HG03378 (cell line): ENCODE measurements around the gene ELMO2.

ENCODE experiments used
- ATAC-seq: cut with Tn5 transposase; IDR thresholded peaks from one replicate; pipeline ENCODE4 v1.9.1; 2021; ENCODE audit warnings: mild to moderate bottlenecking, moderate library complexity; ENCODE audit not compliant: unreplicated experiment

ELMO2 gene

DNA sequence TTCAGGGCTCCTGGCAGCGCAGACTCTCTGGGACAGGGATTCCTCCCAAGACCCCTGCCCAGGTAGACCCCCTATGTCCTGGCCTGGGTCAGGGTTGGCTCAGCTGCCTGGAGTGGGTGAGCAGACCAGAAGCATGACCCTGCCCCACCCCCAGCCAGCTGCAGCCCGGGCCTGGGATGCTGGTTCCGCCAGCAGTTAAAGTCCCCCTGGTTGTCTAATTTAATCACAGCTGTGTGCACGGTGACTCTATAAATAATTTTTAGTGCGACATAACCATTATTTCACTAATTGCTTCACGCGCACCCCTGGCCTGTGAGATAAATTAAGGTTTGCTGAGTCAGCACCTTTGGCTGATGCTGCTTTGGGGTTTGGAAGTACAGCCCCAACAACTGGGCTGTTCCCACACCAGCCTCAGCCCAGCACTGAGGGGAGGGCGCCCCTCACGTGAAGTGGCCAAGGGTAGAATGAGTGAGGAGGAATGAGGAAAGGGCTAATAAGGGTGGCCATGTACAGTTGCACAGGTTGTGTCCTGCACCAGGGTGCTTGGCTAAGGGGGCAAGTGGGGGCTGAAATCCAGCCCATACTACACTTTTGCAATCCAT is 72.0 kb downstream of the ELMO2 start:
- no peak for ATAC-seq

DNA sequence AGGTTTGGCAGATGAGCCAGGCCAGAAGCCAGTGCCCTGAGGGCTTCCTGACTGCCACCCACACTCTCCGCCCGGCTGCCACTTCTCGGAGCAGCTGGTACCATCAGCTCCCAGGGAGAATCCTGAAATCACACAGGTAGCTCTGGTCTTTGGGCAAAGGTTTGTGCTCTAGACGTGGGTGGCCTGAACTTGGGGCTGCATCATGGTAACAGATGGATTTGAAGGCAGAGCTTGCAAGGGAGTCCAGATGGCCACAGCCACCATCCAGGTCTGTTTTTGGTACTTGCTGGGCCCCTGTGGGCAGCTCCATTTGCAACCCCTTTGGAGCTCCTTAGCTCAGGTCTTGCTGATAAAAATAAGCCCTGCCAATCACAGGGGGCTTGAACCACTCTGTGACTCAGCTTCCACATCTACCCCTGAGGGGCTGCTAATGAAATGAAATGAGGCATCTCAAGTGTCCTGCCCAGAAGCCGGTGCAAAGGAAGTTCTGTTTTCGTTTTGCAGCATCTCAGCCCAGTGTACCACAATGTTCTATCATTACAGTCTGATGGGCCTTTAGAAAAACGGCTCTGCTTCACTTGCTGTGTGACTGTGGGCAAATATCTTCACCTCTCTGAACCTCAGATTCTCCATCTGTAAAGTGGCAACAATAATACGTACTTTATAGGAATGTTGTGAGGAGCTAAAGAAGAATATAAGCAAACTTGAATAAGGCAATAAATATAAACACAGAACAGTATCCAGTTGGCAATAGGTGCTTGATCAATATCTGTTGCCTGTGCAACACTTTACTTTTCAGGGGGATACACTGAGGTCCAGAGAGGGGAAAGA is 73.0 kb downstream of the ELMO2 start:
- ATAC-seq, result no peak

DNA sequence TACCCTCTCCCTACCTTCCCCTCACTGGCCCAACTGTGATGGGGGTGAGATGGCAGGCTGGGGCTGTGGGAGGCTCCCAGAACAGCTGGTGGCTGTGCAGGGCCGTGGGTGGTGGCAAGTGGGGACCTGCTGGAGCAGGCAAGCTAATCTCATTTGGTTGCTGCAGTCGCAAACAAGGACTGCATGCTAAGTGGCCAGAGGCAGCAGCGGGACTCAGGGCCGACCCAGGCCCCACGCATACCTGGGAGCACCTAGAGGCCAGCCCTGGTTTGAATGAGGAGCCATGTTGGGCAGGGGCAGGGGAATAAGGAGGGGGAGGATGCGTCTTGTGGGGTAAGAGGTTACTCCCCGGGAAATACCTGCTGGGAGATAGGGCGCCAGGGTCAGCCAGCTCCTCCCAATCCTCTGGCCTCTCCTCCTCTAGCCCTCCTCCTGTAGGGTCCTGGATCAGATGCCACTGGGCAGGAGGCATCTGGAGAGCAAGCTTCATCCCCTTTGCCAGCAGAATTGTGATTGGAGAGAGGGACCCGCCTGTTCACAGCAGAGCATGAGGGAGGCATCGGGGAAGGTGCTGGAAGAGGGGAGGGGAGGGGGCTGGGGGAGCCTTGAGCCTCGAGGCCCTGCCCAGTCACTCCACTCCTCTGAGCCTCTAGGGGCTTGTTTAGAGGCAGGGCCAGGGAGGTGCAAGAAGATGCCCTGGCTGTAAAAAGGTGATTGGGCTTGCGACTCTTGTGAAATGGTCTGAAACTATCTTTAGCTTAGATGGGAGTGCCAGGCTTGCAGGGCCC is 73.8 kb downstream of the ELMO2 start:
- ATAC-seq, result no peak

- no peak for ATAC-seq
Observed at GRCh38 chr20:46331611-46332361, 74.6 kb downstream of the ELMO2 start.

DNA sequence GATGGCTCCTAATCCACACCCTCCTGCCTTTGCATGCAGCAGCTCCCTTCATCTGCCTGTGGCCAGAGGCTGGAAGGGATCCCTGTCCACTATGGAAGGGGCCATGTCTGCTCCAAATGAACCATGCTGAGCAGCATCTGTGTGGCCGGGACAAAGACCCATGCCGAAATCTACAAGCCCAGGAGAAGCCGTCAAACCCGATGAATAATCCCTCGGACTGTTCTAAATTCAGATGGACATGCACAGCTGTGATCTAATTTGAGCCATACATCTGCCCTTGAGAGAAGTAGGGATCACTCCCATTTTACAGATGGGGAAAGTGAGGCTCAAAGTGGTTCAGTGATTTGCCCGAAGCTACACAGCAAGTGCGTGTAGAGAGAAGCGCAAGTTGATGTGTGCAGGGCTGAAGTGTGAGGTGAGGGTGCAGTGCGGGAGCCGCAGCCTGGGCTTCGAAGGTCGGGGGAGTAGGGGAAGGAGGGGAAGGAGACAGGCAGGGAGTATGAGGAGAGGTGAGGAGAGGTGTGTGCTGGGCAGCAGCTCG is 75.5 kb downstream of the ELMO2 start:
- ATAC-seq, result no peak

DNA sequence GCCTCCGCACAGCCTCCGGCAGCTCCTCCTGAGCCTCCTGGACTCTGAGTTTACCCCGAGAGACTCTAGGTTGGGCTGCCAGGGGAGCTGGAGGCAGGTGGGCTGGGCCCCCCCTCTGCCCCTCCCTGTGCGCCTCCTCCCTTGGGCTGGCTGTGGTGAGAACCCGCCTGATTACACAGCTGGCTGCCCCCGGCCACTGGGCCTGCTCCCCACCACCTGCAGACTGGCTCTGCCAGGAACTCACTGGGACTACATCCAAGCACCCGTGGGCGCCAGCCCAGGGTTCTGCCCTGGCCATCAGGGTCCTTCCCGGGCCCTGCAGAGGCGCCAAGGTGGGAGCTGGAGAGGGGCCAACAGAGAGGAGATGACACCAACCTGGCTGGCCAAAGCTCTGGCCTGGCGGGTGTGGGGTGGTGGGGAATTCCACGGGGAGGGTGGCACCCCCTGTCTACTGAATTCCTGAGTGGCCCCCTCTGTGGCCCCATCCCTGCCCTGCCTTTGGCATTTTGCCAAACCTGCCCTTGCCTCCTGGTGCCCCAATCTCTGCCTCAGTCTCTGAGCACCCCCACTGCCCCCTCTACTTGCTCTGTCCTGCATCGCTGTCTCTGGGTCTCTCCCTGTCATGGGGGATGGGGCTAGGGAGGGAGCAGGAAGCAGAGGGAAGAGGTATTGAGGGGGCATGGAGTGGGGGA is 76.2 kb downstream of the ELMO2 start:
- no peak for ATAC-seq

DNA sequence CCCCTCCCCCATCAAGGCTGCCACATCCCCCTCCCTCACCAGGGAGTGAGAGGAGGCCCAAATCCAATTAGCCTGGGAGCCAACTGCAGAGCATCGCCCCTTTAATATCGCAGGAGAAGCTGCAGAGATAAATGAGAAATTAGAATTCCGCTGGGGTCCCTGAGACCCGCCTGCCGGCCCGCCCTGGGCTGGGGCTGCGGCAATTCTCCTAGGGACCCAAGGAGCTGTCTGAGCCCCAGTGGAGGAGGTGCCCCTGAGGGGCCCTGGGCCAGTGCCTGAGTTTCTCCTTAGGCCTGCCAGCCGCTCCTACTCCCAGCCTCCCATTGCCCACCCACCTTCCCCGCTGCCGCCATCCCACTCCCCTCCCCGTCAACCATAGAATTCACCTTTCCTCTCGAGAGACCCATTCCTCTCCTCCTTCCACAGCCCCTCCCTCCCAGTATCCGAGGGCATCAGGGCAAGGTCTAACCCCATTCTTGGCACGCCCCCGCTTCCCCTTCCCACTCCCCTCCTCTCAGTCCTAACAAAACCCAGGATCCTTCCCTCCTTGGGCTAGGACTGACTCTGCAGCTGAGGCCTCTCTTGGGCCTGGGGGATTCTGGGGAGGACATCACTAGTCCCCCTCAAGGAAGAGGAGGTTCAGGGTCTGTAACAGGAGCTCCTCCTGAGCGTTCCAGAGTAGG is 78.1 kb downstream of the ELMO2 start:
- no peak for ATAC-seq

GRCh38 chr20:46327557-46327956 is 78.9 kb downstream of the ELMO2 start:
- no peak for ATAC-seq

DNA sequence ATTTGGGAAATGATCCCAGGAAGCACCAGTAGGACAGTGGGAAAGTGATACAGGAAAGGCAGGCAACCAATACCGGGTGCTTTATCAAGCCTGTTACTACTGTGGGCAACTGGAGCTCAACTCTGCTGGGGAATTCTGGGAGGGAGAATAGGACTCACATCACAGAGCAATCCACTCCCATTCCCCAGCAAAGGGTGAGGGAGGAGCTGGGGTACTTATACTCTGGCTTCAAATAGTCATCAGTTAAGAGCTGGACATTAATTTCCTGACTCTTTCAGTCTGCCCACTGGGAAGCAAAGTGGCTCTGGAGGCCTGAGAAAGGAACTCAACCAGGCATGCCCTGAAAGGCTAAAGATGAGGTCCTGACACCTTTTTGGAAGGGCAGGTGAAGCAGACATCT is 80.6 kb downstream of the ELMO2 start:
- ATAC-seq, result no peak

GRCh38 chr20:46324960-46325703 is 81.3 kb downstream of the ELMO2 start:
- ATAC-seq, result no peak

- ATAC-seq, result no peak
Observed at GRCh38 chr20:46324379-46324778, 82.0 kb downstream of the ELMO2 start.

GRCh38 chr20:46323557-46323956 is 82.9 kb downstream of the ELMO2 start:
- no peak for ATAC-seq

DNA sequence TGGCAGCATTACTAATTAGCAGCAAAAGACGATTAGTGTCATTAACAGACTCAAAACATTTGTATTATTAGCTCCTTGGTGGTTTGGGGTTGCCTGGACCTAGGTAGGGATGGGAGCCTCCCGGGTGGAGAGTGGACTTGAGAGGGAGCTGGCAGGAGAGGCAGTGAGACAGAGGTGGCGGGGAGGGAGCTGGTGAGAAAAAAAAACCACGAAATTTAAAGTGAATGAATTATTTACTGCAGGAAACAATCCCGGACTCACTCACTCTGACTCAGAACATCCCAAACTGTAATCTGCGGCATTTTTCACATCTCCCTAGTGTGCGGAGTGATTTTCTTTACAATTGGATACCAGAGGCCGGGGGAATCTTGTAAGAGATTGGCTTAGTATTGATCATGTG is 83.8 kb downstream of the ELMO2 start:
- ATAC-seq, result no peak

DNA sequence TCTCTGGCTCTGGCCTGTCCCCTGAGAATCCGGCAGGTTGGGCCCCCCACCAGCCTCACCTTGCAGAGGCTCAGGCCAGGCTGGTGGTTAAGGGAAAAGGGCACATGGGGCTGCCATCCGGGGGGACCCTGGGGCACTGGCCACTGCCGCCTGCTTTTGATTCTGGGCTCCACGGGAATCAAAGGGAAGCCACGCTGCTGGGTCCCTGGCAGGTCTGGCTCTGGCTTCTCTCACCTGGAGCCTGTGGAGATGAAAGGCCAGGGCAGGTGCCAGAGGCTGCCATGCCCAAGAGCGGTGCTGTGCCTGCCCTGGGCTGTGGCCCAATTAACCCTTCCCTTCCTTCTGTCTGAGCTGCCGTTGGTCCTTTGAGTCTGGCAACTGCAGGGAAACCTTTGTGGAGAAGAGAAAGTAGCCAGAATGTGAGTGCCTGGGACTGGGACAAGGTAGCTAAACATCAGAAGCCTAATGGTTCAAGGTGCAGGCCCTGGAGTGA is 88.7 kb downstream of the ELMO2 start:
- ATAC-seq, result no peak

- ATAC-seq, result no peak
Observed at GRCh38 chr20:46316984-46317684, 89.3 kb downstream of the ELMO2 start.
